Dendritic cell treated with granulocyte-macrophage colony-stimulating factor and Interleukin-4, amounts not matched to agents 40 ng/mL and 50 ng/mL, for 4 days (primary cell): ENCODE results near the gene SNX19.

Experiments used
- H3K27ac Mint-ChIP-seq: one replicate; pipeline ENCODE4 v1.8.0; 2022; ENCODE audit warnings: mild to moderate bottlenecking, mixed read lengths
- H3K27me3 Mint-ChIP-seq: one replicate; pipeline ENCODE4 v1.8.0; 2022; ENCODE audit warnings: mild to moderate bottlenecking, mixed read lengths
- H3K36me3 Mint-ChIP-seq: one replicate; pipeline ENCODE4 v1.8.0; 2022; ENCODE audit warnings: low read depth, mixed read lengths
- H3K4me1 Mint-ChIP-seq: one replicate; pipeline ENCODE4 v1.8.0; 2022; ENCODE audit warnings: low read depth, mixed read lengths
- H3K4me3 Mint-ChIP-seq: one replicate; pipeline ENCODE4 v1.8.0; 2022; ENCODE audit warnings: mild to moderate bottlenecking, moderate library complexity, mixed read lengths
- H3K9me3 Mint-ChIP-seq: one replicate; pipeline ENCODE4 v1.8.0; 2022; ENCODE audit warnings: mixed read lengths
- intact Hi-C: fragments of 100-400 bp; cut with micrococcal nuclease; formaldehyde crosslinking; loops from one replicate; pipeline ENCODE4 v1.15.0; 2022

The SNX19 gene

GRCh38 chr11:130832566-130833425 lies 83.5 kb downstream of the SNX19 start:
- Mint-ChIP-seq H3K36me3 (no peaks in the 10 kb centered on the region), H3K9me3 (no peaks in the 10 kb centered on the region), H3K27me3 (peaks cover 5% of the 10 kb centered on the region), H3K4me3 (no peak overlapping the region), H3K27ac (no peak overlapping the region), H3K4me1 (no peaks in the 10 kb centered on the region)
- intact Hi-C loops = no loop called here

DNA sequence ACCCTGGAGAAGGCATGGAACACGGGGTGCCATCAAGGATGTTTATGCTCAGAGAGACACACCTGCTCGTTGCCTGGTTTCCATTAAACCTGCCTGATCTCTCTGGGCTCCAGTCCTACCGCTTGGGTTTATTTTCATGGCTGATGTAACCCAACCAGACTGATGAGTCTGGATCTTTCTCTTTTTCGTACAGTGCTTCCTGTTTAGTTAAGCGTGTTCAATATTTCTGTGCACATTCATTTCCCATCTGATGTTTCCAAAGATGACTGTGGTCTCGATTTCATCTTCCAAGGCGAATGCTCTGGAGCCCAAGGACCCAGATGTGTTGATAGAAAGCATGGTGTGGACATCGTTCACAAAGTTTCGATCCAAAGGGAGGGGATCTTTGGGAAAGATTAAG lies 84.3 kb downstream of the SNX19 start:
- no peak overlapping the region for H3K4me3 Mint-ChIP-seq
- H3K4me1 Mint-ChIP-seq = no peaks in the 10 kb centered on the region
- intact Hi-C loops = no loop called here
- no peaks in the 10 kb centered on the region for H3K9me3 Mint-ChIP-seq
- H3K36me3 Mint-ChIP-seq = no peaks in the 10 kb centered on the region
- no peak overlapping the region for H3K27ac Mint-ChIP-seq
- H3K27me3 Mint-ChIP-seq = peaks cover 2% of the 10 kb centered on the region

- no peak overlapping the region for H3K27ac Mint-ChIP-seq
- no peaks in the 10 kb centered on the region for H3K36me3 Mint-ChIP-seq
- intact Hi-C loops = no loop called here
- peaks cover 2% of the 10 kb centered on the region for H3K27me3 Mint-ChIP-seq
- H3K4me1 Mint-ChIP-seq = no peaks in the 10 kb centered on the region
- no peak overlapping the region for H3K4me3 Mint-ChIP-seq
- H3K9me3 Mint-ChIP-seq = no peaks in the 10 kb centered on the region
Measured at GRCh38 chr11:130831506-130831905, 84.8 kb downstream of the SNX19 start.

DNA sequence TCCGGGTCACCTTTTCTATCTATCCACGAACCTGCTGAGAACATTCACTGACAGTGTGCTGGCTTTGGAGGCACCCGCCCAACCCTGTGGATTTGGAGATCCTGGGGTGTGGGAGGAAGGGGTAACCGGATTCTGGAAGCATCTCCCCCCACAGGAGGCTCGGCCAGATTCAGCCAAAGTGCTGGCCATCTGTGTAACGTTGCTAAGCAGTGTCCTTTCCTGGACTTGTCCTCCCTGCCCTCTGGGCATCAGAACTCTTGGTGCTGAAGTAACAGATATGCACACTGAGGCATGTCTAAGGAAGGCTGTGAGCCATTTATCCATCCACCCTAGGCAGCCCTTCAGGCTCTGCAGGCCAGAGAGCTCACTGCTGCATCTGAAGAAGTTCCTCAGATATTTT lies 85.7 kb downstream of the SNX19 start:
- intact Hi-C loops = no loop called here
- no peaks in the 10 kb centered on the region for H3K36me3 Mint-ChIP-seq
- H3K4me3 Mint-ChIP-seq = no peak overlapping the region
- H3K9me3 Mint-ChIP-seq = no peaks in the 10 kb centered on the region
- H3K27me3 Mint-ChIP-seq = peaks cover 2% of the 10 kb centered on the region
- H3K4me1 Mint-ChIP-seq = no peaks in the 10 kb centered on the region
- no peak overlapping the region for H3K27ac Mint-ChIP-seq

- Mint-ChIP-seq H3K27ac (no peak overlapping the region), H3K36me3 (no peaks in the 10 kb centered on the region), H3K9me3 (no peaks in the 10 kb centered on the region), H3K4me1 (no peaks in the 10 kb centered on the region), H3K27me3 (peaks cover 2% of the 10 kb centered on the region), H3K4me3 (no peak overlapping the region)
- intact Hi-C loops = no loop called here
Measured at GRCh38 chr11:130829920-130830511, 86.3 kb downstream of the SNX19 start.

- no peaks in the 10 kb centered on the region for H3K36me3 Mint-ChIP-seq
- no peak overlapping the region for H3K4me3 Mint-ChIP-seq
- H3K9me3 Mint-ChIP-seq = no peaks in the 10 kb centered on the region
- intact Hi-C loops = no loop called here
- H3K27me3 Mint-ChIP-seq = no peaks in the 10 kb centered on the region
- H3K27ac Mint-ChIP-seq = no peak overlapping the region
- H3K4me1 Mint-ChIP-seq = no peaks in the 10 kb centered on the region
Measured at GRCh38 chr11:130828741-130829140, 87.5 kb downstream of the SNX19 start.

DNA sequence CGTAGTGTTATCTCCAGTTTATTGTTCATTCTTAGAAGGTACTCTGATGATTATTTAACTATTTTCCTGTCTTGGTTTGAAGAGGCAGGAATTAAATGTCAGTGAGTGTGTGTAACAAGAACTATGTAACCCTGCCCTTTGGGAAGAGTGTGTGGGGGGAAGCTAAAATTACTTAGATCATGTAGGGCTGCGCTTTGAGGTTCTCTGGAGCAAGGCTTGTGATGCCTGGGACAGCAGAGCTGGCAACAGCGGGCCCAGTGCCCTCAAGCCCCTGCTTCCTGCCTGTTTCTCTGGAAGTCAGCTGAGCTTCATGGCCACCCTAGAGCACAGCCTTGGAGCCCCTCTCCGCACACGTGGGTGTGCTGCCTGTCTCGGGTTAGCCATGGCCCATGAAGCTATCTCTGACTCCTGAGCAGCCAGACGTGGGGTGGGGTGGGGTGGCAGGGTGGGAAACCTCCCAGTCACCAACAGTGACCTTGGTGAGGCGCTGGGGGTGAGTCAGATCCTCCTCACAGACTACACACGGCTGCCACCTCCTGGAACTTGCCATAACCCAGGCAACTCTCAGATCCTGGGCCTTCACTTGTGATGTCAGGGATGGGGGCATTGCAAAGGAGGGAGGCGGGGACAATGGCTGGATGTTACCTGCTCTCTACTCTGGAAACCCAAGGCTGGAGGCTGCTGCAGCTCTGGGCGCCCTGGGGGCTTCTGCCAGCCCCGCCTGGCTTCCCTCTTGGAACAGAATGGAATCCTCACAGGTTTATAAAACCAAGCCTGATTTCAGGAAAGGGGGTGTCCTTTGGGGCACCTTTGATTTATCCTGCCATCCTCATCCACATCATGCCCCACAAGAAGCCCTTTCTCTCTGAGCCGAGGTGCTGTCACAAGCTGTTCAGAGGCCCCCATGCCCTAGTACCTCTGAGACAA lies 88.6 kb downstream of the SNX19 start:
- no peaks in the 10 kb centered on the region for H3K4me1 Mint-ChIP-seq
- H3K27me3 Mint-ChIP-seq = no peaks in the 10 kb centered on the region
- no peaks in the 10 kb centered on the region for H3K9me3 Mint-ChIP-seq
- intact Hi-C loops = no loop called here
- H3K36me3 Mint-ChIP-seq = no peaks in the 10 kb centered on the region
- no peak overlapping the region for H3K4me3 Mint-ChIP-seq
- no peak overlapping the region for H3K27ac Mint-ChIP-seq

- intact Hi-C loops = no loop called here
Measured at GRCh38 chr11:130826572-130826971, 89.7 kb downstream of the SNX19 start.

GRCh38 chr11:130825983-130826382 lies 90.3 kb downstream of the SNX19 start:
- Mint-ChIP-seq H3K36me3 (no peaks in the 10 kb centered on the region), H3K27me3 (no peaks in the 10 kb centered on the region), H3K27ac (no peak overlapping the region), H3K9me3 (no peaks in the 10 kb centered on the region), H3K4me1 (no peaks in the 10 kb centered on the region), H3K4me3 (no peak overlapping the region)
- intact Hi-C loops = no loop called here

More at GRCh38 chr11:130826572-130826971, 89.7 kb downstream of the SNX19 start:
- Mint-ChIP-seq H3K4me1 (no peaks in the 10 kb centered on the region), H3K9me3 (no peaks in the 10 kb centered on the region), H3K27ac (no peak overlapping the region), H3K4me3 (no peak overlapping the region), H3K27me3 (no peaks in the 10 kb centered on the region), H3K36me3 (no peaks in the 10 kb centered on the region)

- no peaks in the 10 kb centered on the region for H3K9me3 Mint-ChIP-seq
- H3K27ac Mint-ChIP-seq = no peak overlapping the region
- H3K4me1 Mint-ChIP-seq = no peaks in the 10 kb centered on the region
- H3K27me3 Mint-ChIP-seq = no peaks in the 10 kb centered on the region
- no peak overlapping the region for H3K4me3 Mint-ChIP-seq
- H3K36me3 Mint-ChIP-seq = no peaks in the 10 kb centered on the region
- intact Hi-C loops = no loop called here
Measured at GRCh38 chr11:130825561-130825960, 90.7 kb downstream of the SNX19 start.
